Measurements from ENCODE around the gene GFI1.

DNA sequence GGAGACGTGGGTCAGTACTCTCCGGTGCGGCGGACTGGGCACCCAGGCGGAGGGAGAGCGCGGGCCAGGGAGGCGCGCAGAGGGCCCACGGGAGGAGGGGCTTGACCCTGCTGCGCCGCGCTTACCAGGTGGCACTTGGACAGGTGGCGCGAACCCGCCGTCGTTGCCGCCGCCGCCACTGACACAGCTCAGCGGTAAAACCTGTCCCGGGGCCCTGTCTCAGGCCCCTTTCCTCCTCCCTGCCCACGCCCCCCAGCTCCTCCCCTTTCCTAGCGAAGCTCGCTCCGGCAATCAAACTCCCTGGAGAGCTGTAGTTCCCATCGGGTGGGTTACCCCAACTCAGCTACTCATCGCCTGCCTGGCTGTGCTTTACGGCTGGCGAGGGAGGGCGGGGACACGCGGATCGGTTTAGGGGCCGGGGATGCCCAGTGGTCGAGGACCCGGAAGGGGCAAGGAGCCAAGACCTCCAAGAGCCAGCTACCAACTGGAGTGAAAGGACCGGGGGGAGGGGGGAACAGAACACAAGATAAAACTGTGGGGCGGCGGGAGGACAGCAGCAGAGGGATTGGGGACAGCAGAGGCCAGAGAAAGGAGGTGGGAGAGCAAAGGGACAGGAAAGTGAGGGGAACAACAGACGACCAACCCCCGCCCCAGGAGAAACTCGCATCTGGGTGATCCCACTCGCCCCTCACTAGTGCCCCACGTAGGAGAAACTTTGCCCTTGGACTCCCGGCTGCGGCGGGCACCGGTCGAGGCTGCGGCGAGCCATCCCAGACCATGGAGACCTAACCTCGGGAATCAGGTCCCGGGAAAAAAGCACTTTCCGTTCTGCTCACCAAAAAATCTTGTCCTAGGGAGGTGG lies 2.9 kb downstream of the GFI1 start:
- TF ChIP-seq, protein P1, sequence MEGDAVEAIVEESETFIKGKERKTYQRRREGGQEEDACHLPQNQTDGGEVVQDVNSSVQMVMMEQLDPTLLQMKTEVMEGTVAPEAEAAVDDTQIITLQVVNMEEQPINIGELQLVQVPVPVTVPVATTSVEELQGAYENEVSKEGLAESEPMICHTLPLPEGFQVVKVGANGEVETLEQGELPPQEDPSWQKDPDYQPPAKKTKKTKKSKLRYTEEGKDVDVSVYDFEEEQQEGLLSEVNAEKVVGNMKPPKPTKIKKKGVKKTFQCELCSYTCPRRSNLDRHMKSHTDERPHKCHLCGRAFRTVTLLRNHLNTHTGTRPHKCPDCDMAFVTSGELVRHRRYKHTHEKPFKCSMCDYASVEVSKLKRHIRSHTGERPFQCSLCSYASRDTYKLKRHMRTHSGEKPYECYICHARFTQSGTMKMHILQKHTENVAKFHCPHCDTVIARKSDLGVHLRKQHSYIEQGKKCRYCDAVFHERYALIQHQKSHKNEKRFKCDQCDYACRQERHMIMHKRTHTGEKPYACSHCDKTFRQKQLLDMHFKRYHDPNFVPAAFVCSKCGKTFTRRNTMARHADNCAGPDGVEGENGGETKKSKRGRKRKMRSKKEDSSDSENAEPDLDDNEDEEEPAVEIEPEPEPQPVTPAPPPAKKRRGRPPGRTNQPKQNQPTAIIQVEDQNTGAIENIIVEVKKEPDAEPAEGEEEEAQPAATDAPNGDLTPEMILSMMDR (IDR thresholded peaks at IDR 0.05), result no peak
- no peak for TF ChIP-seq POLR2A (IDR thresholded peaks at IDR 0.05)

All from uterus (tissue), 2 donors.